GM19099 (cell line): ENCODE measurements around the gene ABCC1.

Source experiments
- POLR2A ChIP-seq: IDR thresholded peaks from 3 replicates; pipeline ENCODE4 v1.6.1; 2011; ENCODE audit warnings: low read depth; ENCODE audit not compliant: insufficient read length; ENCODE audit errors: extremely low read depth

The ABCC1 gene

GRCh38 chr16:16016388-16016964 is 67.1 kb downstream of the ABCC1 start:
- TF ChIP-seq POLR2A, result no peak

- no peak for TF ChIP-seq POLR2A
These were observed 68.4 kb downstream of the ABCC1 start for GRCh38 chr16:16017812-16018211.

- TF ChIP-seq POLR2A, result no peak
These were observed 69.3 kb downstream of the ABCC1 start for GRCh38 chr16:16018705-16019104.

- TF ChIP-seq POLR2A, result no peak
These were observed 70.1 kb downstream of the ABCC1 start for GRCh38 chr16:16019488-16019887.

- no peak for TF ChIP-seq POLR2A
These were observed 70.9 kb downstream of the ABCC1 start for GRCh38 chr16:16020291-16020690.

GRCh38 chr16:16021020-16021419 is 71.6 kb downstream of the ABCC1 start:
- TF ChIP-seq POLR2A, result no peak

GRCh38 chr16:16021646-16021987 is 72.2 kb downstream of the ABCC1 start:
- TF ChIP-seq POLR2A, result no peak

- TF ChIP-seq POLR2A, result no peak
These were observed 72.7 kb downstream of the ABCC1 start for GRCh38 chr16:16021988-16022682.

GRCh38 chr16:16022683-16023064 is 73.3 kb downstream of the ABCC1 start:
- TF ChIP-seq POLR2A, result no peak

GRCh38 chr16:16025214-16025968 is 76.0 kb downstream of the ABCC1 start:
- no peak for TF ChIP-seq POLR2A

GRCh38 chr16:16027728-16028310 is 78.4 kb downstream of the ABCC1 start:
- TF ChIP-seq POLR2A, result no peak

GRCh38 chr16:16028311-16028999 is 79.0 kb downstream of the ABCC1 start:
- no peak for TF ChIP-seq POLR2A

- TF ChIP-seq POLR2A, result no peak
These were observed 80.1 kb downstream of the ABCC1 start for GRCh38 chr16:16029431-16030011.

GRCh38 chr16:16030449-16030848 is 81.0 kb downstream of the ABCC1 start:
- TF ChIP-seq POLR2A, result no peak

GRCh38 chr16:16031401-16031800 is 82.0 kb downstream of the ABCC1 start:
- TF ChIP-seq POLR2A, result no peak
